Nucleus accumbens (tissue), 56 donors: ENCODE measurements around the gene BMP10.
A peak's percentile ranks its signal among the peaks of the same experiment; 100 is the strongest.

Source experiments
- DNase-seq, 56 donors: peaks; one replicate each; lab custom pipeline; 2025; lab: John Stamatoyannopoulos, UW

BMP10 gene, protein sequence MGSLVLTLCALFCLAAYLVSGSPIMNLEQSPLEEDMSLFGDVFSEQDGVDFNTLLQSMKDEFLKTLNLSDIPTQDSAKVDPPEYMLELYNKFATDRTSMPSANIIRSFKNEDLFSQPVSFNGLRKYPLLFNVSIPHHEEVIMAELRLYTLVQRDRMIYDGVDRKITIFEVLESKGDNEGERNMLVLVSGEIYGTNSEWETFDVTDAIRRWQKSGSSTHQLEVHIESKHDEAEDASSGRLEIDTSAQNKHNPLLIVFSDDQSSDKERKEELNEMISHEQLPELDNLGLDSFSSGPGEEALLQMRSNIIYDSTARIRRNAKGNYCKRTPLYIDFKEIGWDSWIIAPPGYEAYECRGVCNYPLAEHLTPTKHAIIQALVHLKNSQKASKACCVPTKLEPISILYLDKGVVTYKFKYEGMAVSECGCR

DNA sequence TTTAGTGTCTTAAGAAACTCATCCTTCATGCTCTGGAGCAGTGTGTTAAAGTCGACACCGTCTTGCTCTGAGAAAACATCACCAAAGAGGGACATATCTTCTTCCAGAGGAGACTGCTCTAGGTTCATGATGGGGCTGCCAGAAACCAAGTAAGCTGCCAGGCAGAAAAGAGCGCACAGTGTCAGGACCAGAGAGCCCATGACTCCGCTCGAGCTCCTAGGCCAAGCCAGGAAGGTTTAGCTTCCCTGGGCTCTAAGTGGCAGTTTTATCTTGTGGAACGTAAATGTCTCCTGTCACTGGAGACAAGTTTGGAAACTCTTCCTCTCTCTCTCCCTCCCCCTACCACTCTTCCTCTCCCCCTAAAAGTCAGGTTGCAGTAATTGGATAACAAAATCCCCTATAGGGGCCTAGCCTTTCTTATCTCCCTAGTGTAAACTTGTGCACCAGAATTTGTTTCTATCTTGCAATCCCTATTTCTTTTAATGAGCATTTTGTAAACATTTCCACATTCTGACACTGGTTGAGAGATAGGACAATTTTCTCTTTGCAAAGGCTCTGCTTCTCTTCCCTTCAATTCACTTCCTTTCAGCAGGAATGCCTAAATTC, at the start of gene BMP10:
TSS of gene BMP10 (minus strand) at position 239 of the 606 bp plus-strand sequence. CDS start at position 200, 39 bp downstream.
- no peak for DNase-seq

DNA sequence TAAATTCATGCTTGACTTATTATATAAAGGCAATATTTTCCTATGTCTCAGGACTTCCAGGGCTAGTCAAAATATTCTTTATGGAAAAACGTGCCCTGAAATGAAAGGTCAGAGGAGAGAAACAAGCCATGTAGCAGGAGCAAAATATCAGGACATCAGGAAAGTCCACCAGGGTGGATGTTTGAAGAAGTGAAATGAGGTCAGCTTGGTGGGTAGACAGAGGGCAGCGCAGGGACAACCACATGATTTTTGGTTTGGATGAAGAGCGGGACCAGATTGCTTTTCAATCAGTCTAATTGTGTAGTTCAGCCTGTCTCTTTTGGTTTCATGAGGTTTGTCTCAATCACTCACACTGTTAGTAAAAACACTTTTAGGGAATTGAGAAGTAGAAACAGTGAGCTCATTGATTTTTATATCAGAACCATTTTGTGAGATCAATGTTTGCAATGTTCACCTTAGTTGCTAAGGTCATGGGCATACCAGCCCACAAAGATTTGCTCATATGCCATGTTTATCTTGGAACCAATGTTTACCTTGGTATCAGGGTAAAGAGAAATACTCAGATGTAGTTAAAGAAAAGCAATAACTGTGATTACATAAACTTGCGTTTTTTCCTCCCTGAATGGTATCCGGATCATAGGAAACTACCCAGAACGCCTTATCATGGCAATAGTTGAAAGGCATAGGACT, 49.4 kb upstream of the BMP10 start:
- DNase-seq = no peak

DNA sequence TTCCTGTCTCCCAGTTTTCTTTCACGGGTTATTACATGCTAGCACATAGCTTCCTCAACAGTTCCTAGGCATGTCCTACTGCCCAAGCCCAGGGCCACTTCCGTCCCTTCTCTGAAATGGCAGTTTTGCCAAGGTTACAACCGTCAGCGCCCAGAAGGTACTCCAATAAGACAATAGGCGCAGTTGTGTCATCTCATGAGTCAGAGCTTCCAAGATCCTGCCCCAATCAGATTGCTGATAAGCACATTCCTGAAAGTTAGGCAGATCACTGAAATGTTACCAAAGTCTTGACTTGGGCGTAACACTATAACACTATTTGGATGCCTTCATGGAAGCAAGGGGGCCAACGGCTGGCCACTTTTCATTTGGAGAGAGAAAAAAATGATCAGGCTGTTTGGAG, 47.3 kb upstream of the BMP10 start:
- DNase-seq = no peak

DNA sequence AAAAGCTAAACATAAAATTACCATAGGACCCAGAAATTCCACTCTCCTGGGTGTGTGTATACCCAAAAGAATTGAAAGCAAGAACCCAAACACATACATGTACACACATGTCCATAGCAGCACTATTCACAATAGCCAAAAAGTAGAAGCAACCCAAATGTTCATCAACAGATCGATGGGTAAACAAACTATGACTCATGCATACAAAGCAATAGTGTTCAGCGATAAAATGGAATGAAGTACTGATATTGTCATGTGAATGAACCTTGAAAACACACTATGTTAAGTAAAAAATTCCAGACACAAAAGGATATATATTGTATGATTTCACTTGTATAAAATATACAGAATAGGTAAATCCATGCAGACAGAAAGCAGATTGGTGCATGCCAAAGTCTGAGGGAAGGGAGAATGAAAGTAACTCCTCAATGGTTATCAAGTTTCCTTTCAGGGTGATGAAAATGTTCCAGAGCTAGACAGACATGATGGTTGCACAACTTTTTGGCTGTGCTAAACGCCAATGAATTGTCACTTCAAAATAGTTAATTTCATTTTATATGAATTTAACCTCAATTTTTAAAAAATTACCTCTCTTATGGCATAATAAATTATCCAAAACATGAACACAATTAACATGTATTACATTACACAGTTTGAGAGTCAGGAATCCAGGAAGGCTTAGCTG, 46.0 kb upstream of the BMP10 start:
- DNase-seq = no peak

DNA sequence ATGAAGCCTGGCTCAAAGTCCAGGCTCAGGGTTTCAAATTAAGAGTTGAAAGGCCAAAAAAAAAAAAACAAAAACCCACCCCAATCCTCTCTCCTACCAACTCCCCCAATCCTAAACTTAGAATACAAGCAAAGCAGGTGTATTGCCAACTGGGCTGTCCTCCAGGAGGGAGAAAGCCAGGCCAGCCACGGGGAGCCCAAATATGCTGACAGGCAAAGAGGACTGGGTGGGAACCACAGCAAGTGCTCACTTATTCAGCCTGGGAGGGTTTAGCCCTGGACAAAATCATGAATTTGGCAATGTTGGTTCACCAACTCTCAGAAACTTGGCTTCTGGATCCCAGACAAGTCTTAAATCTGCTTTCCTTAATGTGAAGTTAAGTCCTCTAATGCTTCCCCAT, 45.0 kb upstream of the BMP10 start:
- DNase-seq = no peak

DNA sequence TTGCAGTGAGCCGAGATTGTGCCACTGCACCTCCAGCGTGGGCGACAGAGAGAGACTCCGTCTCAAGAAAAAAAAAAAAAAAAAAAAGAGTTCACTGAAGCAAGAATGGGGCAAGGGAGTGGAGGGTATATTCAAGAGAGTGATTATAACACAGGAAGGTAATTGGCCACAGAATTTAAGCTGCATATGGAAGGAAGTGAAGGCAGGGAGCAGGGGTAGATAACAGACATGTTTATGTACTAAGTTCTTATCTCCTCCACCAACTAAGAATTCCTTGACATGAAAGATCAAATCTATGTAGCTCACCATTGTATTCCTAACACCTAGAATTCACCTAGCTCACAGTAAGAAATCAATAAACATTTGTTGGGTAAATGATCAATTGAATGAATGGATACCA, 44.2 kb upstream of the BMP10 start:
- DNase-seq = no peak

DNA sequence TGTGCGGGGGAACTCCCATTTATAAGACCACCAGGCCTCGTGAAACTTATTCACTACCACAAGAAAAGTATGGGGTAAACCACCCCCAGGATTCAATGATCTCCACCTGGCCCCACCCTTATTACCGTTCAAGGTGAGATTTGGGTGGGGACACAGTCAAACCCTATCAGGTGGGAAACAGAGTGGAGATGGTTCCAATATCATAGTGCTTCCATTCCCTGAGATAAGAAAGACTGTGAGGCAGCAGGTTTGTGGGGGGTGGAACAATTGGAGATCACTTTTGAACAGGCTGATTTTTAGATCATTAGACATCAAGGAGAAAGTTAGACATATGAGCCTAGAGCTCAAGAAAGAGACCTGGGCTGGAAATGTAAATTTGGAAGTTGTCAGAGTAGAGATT, 42.2 kb upstream of the BMP10 start:
- DNase-seq = no peak

DNA sequence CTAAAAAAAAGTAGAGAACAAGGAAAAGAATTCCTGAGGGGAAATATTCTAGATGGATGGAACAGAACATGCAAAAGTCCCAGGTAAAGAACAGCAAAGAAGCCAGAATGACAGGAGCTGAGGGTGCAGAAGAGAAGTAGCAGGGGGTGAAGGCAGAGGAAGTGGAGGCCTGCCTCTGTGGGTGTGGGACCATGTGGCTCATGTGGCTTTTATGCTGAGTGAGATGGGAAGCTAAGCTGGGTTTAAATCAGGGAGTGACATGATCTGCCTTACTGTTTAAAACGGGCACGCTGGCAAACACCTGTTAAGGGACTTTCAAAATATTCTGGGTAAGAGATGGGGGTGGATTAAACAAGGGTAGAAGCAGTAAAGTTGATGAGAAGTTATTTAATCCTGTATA, 41.5 kb upstream of the BMP10 start:
- no peak for DNase-seq

DNA sequence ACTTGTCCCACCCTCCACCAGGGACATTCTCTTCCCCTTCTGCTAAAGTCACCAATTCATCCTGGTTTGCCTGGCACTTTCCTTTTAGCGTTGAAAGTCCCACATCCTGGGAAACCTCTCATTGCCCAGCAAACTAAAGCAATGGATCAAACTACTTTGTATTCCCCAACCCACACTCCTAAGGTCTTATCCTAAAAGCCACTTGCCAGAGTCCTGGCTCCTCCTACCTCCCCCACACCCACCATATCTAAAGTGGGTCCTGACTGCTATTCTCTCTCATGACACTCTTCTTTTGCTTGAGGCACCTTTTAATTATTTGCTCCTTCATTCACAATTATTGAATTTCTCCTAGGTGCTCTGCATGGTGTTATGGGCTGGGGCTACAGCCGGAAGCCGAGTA, 40.9 kb upstream of the BMP10 start:
- DNase-seq = no peak

DNA sequence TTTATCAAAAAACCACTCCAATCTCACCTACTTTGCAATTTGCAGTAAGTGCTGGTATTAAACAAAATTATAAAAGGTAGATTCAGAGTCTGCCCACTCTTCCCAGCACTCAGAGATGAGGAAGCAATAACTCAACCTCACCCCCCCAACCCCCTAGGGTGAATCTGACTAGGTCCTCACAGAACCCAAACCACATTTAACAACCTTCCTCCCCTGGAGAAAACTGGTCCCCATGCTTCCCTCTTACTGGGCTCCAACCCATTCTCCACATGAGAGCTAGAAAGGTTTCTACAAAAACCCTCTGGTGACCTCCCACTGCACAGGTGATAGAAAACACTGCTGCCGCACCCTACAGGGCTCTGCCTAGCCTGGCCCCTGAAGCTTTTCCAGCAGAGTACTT, 40.5 kb upstream of the BMP10 start:
- DNase-seq = no peak

DNA sequence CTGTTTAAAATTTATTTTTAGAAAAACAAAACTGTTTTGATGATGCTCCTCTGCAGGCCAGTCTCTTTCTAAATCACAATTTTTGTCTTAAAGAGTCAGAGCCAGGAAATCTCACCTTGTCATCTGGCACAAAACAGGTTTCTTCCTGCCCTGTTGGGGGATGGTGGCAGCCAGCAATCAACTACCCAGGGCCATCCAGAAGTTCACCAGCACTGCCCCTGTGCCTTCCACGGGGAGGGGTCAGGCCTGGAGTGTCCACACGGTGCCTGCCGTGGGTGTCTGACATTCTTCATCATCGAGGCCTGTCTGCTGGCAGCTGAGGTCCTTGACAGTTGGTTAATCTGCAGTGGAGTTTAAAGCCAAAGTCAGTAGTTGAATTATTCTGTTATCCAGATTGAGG, 40.0 kb upstream of the BMP10 start:
- no peak for DNase-seq

DNA sequence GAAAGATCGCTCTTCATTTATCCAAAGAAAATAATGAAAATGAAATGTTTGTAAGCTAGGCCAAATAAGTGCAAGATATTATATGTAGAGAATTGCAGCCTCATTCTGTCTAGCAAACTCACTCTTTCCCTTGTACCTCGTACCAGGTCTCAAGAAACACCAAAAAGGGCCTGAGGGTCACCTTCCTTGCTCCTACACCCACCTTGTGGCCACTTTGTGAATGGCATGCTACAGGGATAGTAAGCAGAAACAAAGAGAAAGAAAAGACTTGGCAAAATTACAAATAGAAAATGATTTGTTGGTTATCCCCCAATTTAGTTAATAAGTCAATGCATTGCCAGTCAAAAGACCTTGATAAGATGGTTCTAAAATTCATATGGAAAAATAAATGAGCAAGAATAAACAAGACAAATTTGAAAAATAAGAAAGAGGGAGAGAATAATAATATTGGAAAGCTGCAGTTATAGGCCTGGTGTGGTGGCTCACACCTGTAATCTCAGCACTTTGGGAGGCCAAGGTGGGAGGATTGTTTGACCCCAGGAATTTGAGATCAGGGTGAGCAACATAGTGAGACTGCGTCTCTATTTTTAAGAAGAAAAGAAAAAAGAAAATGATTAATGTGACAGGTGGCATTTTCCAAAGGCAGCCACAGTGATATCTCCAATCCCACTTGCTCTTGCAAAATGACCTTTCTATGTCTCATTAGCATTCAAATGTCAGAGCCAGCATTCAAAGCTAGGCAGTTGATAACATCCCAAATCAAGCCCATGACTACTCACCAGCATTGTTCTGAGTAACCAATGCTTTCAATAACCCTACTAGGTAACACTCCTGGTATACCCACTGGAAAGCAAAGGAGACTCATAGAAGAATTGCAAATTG, 38.8 kb upstream of the BMP10 start:
- DNase-seq = peak in 25 of 56 donors; percentile 1 to 73 (median 14)

DNA sequence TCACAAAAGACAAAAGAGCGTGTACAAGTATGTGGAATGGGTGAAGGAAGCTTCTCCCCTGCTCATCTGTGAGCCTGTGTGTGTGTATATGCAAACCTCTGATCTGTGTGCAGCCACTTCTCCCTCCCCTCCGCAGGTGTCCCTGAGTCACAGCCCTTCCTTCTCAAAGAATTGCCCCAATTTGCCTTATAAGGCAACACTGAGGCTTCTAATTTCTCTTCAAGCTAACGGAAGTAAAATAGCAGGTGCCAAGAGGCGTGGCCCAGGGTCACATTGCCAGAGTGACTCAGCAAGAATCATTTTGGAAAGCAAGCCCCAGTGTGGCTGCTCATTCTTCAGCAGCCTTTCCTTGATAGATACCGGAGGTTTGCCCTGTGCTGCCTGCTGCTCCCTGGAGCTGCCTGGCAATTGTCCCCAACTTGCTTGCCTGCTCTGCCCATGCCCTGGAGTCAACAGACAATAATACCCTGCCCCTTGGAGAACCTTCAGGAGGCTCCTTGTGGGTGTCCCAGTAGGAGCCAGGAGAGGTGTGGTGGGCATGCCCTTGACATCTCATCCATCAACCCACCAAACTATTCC, 37.3 kb upstream of the BMP10 start:
- peak in 5 of 56 donors; percentile 1 to 25 (median 5) for DNase-seq

DNA sequence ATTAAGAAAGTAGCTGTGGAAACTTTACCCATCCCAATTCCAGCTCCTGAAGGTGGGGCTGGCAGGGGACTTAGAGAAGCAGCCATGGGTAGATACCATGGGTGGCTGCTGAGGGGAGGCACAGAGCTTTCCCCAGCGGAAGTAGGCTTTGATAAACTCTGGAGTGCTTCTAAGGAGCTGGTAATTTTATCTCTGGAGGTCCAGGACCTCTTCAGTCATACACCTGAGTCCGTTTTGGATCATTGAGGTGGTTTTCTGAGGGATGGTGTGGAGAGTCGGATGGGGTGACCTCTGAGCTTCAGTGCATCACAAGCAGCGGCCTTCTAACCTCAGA, 36.7 kb upstream of the BMP10 start:
- DNase-seq = no peak

DNA sequence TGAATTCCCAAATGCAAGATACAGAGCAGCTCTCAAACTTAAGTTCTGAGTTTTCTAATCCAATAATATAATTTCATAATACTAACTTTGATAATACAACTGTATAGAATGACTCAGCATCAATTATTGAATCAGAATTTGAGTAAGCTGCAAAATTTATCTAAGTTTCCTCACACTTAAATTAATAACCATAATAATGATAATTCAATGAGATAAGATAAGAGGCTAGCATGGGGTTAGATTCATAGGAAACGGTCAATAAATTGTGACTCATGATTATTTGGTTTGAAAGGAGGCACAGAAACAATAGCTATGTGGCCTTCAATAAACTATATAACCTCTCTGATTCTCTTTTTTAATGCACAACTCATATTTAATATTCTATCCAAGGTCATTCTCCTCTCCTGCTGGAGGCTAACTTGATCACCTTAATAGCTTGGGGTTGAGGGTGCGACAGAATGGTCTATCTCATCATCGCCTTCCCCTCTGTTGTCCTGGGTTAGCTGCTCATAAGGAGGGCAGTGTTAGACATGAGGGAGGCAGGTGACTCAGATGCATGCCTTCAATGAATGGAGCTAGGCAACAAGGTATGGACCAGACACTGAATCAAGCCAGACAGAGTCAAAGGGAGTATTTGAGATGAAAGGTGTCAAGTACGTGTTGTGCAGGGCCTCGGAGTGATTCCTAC, 36.2 kb upstream of the BMP10 start:
- no peak for DNase-seq

DNA sequence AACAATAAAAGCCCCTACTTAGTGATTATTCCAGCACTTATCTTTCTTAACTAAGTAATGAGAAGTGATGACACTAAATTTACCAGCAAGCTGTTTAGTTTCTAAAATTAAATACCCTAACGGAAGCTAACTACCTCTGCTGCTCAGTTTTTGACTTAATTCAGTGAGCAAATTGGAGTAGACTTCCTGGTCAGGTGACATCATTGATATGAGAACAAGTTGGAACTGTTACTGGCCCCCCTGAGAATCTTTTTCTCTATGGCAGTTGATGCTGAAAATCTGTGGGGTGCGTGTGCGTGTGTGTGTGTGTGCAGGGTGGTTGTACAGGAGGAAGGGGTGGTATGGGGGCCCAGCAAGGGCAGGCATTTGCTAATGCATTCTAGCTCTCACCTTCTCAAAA, 35.5 kb upstream of the BMP10 start:
- DNase-seq = no peak

DNA sequence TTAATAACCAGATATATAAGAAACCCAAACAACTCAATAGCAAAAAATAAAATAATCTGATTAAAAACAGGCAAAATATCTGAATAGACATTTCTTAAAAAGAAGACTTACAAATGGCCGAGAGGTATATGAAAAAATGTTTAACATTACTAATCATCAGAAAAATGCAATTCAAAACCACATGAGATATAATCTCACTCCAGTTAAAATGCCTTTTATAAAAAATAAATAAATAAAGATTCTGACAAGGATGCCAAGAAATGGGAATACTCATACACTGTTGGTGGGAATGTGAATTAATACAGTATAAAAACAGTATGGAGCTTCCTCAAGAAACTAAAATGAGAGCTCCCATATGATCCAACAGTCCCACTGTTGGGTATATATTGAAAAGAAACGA, 33.9 kb upstream of the BMP10 start:
- no peak for DNase-seq

DNA sequence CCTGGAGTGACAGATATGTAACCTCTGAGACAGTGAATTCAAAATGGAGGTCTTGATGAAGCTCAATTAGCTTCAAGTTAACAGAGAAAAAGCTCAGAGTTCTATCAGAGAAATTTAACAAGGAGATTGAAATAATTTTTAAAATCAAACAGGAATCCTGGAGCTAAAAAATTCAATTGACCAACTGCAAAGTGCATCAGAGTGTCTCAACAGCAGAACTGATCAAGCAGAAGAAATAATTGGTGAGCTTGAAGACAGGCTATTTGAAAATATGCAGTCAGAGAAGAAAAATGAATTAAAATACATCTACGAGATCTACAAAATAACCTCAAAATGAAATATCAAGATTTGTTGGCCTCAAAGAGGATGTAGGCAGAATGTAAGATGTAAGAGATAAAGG, 30.4 kb upstream of the BMP10 start:
- no peak for DNase-seq

DNA sequence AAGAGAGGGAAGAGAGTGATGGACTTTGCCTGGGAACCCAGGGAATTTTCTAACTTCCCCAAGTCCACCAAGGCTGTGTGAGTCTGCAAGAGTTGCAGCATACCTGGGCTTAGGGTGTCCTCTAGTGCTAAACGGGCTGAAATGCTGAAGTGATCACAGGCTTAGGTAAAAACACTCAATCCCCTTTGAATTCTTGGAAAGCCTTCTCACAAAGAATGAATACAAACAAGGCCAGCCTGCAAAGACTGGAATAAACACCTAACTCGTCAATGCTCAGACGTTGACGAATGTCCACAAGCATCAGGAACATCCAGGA, 30.0 kb upstream of the BMP10 start:
- no peak for DNase-seq
